DOHH2 (cell line): ENCODE data around the gene NEGR1.

Source experiments
- CTCF ChIP-seq: fragments of 200-600 bp; sonication (generic); IDR thresholded peaks from one replicate; pipeline ENCODE4 v1.5.1; 2014; ENCODE audit warnings: antibody characterized with exemption, mild to moderate bottlenecking, low read depth, low read length; ENCODE audit not compliant: poor library complexity, severe bottlenecking
- EZH2phosphoT487 ChIP-seq: fragments of 200-600 bp; sonication (generic); IDR thresholded peaks from 2 replicates; pipeline ENCODE4 v1.6.1; 2017; ENCODE audit warnings: borderline replicate concordance, mild to moderate bottlenecking, antibody characterized with exemption, low read length, moderate library complexity, mixed read lengths

GRCh38 chr1:72286401-72286800 lies 4.1 kb upstream of the NEGR1 start:
- TF ChIP-seq CTCF: no peak
- no peak for TF ChIP-seq EZH2phosphoT487
